ENCODE results near the gene CYP46A1. TPM values are rescaled to one million over a fixed set of nuclear protein-coding genes. Genes with fewer than 3 reads are reported as not detected.

CYP46A1 gene
- total RNA-seq, 1 donor from 2014 or later = 3.0 TPM

DNA sequence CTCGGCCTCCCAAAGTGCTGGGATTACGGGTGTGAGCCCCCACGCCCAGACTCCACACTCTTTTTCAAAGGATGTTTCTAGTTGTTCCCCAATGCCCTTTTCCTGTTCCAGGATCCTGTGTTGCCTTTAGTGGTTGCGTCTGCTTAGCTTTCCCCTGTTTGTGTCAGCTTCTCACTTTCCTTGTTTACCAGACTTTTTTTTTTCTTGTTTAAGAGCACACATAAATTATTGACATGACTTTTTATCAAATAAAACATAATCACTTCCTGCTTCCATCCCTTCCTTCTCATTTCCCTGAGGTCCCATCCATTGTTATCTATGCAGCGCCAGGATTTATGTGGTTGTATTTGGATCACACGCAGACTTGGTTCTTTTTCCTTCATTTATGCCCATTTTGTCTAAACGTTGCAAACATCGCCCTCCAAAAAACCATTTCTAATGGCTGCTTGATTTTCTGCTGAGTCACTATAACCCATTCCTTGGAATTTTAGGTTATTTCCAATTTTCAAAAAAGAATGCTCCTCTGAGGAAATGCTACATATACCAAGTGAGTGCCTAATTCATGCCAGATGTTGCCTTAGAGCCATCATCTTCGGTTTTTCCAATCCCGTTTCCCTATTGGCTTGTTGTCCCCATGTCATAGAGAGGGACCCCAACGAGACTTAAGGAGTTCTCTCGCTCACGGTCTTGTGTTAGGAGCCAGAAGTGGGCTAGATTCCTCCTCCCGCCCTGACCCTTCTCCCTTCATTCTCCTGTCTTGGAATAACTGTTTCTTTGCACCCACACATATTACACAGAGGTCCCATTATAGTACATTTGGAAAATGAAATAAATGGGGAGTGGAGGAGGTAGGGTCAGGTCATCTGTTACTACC is 13.5 kb upstream of the CYP46A1 start:
- intact Hi-C loops (cut with micrococcal nuclease) = no loop called here
- no peak for DNase-seq
- ATAC-seq = no peak

DNA sequence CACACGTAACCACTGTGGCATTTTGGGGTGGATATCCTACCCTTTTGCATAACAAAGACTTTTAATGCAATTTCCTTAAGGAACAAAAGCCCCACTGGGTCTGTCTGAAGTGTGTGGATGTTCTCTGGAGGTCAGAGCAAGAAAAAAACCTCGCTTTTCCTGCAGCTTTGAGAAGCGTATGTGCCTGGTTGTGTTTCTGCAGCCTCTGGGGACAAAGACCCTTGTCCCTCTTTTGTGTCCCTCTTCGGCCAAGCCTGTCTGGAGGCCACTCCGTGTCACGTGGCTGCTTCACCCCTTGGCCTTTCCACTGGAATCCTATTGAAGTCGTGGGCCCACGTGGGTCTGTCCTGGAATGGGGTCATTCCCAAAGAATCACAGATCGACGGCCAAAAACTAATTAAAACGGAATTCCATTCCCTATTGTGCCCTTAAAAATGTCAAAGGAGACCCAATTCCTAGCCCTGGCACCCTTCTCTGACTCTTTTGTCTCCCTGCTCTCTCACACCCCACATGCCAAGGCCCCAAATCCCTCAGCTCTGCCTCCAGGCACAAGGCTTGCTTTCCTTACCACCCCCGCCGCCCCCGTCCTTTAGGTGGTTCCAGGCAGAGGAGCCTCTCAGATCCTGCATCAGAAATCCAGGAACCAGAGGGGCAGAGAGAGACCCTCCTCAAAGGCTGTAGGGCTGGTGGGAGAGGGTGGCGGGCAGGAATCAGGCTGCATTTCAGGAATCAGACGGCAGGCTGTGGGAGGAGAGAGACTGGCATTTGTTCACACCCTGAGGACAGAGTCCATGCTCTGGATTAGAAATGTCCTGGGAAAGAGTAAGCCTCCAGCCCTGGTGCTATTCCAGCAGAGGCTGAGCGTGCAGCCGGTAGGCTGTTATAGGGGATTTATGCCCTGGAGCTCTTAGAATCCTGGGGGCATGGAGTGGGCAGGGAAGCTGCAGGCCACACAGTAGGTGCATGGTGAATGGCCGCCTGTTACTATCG is 12.6 kb upstream of the CYP46A1 start:
- ATAC-seq (no peak), DNase-seq (no peak)
- intact Hi-C loops (cut with micrococcal nuclease) = no loop called here

DNA sequence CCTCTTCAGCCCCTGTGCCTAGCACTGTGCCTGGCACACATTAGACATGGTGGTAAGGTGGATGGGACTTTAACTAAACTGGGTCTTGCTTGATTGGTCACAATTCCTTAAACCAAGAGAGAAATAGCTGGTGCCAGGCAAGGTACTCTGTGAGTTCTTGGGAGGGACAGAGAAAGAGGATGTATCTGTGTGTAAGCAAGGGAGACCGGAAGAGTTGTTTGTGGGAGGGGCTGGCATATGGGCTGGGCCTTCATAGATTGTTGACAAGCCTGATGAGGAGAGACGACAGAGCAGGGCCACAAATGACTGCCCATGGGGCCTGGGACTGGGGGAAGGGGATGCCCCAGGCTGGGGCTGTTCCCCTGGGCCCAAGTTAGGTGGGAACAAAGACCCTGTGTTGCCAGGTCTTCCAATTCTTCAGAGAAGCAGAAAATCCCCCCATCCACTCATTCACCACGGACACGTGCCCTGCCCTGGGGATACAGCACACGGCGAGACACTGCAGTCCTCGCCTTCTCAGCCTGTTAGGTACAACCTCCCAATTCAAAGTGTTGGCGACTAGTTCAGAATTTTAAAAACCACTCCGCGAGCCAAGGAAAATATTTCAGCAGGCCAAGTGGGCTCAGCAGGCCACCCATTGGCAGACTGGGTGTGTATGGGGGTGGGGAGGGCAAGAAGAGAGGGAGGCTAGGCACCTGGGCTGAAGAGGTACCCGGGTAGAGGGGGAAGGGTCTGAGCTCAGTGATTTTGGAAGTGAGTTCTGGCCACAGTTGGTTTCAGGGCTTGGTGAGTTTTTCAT is 11.4 kb upstream of the CYP46A1 start:
- intact Hi-C loops (cut with micrococcal nuclease) = no loop called here
- DNase-seq (no peak), ATAC-seq (no peak)

DNA sequence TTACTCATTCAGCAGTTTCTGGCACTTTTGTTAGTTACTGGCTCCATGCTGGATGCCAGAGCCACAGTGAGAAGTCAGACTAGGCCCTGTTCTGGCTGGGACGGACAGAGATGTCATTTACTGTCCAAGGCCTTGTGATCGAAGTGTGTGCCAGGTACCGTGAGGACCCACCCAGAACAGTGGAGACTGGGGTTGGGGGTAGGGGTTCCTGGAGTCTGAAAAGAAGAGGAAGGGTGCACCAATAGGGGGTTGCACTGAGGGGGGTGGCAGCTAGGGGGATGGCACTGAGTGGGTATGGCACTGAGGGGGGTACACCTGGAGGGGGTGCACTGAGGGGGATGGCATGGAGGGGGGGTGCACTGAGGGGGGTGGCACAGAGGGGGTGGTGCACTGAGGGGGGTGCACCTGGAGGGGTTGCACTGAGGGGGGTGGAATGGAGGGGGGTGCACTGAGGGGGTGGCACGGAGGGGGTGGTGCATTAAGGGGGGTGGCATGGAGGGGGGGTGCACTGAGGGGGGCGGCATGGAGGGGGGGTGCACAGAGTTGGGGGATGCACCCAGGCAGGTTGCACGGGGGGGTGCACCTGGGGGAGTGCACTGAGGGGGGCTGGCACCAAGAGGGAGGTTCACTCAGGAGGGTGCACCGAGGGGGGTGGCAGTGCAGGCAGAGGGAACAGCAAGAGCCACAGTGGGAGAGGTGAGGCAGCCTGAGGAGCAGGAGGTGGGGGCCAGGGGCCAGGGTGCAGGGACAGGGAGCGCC is 10.6 kb upstream of the CYP46A1 start:
- ATAC-seq = no peak
- no peak for DNase-seq
- intact Hi-C loops (cut with micrococcal nuclease) = no loop called here

DNA sequence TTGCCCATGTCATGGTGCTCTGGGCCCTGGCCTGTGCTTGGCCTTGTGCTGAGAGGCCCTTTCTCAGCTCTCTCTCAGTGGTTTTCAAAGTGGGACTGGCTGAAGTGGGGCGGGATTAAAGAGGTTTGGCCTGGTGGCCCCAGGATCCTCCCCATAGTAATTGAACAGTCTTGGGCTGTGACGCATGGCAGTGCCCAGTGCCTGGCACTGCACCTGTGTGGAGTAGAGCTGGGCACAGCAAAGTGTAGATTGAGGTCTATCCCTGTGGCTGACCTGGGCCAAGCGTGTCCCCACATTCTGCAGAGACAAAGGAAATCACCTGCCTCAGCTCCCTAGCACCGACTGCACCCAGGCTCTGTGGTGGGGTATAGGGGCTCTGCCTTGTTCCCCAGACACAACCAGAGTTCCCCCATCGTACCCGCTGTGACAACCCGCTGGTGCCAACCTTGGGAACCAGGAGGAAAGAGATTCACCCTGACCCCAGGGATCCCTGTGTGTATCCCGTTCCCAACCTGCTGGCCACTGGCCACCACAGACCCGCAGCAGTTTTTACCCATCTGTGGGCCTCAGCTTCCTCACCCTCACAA is 9.9 kb upstream of the CYP46A1 start:
- no peak for DNase-seq
- ATAC-seq = no peak
- intact Hi-C loops (cut with micrococcal nuclease) = no loop called here

DNA sequence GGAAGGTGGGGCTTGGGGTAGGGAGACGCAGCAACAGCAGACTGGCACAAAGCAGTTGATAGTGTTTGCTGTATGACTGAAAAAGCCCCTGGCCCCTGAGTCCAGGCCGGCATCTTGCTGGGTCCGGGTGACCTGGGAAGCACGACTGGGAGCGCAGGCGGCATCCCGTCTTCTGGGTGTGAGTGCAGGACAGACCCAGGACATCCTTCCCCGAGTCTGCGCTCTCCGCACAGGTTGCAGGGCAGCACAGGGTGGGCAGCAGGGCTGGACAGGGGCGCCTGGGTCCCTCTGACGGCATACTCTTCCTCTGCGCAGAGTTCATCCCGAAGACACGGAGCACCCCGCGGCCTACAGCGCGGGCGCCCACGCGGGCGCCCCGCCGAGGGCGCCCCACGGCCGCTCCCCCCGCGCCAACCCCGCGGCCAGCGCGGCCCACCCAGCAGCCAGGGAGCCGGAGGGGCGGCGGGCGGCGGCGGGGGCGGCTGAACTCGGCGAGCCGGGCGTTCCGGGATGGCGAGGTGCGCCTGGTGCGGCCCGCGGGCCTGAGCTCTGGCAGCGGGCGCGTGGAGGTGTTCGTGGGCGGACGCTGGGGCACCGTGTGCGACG is 9.2 kb upstream of the CYP46A1 start:
- intact Hi-C loops (cut with micrococcal nuclease) = no loop called here
- ATAC-seq (no peak), DNase-seq (no peak)

DNA sequence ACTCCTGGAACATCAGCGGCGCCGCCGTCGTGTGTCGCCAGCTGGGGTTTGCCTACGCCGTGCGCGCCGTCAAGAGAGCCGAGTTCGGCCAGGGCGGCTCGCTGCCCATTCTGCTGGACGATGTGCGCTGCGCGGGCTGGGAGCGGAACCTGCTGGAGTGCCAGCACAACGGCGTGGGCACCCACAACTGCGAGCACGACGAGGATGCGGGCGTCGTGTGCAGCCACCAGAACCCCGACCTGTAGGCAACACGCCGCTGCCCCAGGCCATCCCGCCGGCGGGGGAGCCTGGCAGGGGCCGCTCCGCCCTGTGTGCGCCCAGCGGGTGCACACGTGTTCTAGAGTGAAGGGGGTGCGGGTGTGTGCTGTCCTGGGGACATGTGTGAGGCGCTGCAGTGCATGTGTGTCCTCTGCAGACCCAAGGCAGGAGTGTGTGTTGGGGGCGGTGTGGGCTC is 8.7 kb upstream of the CYP46A1 start:
- intact Hi-C loops (cut with micrococcal nuclease) = no loop called here
- DNase-seq (no peak), ATAC-seq (no peak)

DNA sequence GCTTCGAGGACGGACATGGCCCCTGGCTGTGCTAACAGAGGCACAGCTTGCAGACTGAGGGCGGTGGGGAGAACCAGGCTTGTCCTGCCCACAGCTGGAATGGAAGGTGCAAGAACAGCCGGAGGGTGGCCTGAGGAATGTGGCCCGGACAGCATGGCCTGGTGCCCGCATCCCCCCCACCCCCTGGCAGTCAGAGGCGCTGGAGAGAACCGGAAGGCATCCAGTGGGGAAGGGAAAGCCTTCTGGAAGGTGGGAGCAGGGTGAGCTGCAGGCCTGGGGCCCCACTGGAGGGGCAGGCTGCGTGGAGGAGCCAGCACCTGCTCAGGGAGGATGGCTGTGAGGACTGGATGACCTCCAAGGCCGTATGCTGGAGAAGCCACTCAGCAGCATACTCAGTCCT is 8.1 kb upstream of the CYP46A1 start:
- no peak for ATAC-seq
- DNase-seq = no peak
- intact Hi-C loops (cut with micrococcal nuclease) = no loop called here

DNA sequence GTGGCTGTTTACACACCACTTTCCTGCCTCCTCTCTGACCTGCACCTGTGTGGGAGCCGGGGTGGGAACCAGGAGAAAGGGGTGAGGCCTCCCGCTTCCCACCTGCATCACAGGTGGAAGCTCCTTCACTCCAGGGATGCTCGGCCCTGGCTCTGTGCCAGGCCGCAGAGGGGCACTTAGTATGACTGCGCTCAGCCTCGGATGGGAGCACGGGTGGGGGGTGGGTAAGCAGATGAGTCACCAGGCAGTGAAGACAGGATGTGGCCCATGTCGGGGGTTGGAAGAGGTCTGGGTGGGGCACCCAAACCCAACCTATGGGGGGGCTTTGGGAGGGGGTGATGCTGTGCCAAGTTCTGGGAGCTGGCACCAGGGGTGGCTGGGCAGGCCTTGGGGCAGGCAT is 7.4 kb upstream of the CYP46A1 start:
- no peak for ATAC-seq
- no peak for DNase-seq
- intact Hi-C loops (cut with micrococcal nuclease) = no loop called here

DNA sequence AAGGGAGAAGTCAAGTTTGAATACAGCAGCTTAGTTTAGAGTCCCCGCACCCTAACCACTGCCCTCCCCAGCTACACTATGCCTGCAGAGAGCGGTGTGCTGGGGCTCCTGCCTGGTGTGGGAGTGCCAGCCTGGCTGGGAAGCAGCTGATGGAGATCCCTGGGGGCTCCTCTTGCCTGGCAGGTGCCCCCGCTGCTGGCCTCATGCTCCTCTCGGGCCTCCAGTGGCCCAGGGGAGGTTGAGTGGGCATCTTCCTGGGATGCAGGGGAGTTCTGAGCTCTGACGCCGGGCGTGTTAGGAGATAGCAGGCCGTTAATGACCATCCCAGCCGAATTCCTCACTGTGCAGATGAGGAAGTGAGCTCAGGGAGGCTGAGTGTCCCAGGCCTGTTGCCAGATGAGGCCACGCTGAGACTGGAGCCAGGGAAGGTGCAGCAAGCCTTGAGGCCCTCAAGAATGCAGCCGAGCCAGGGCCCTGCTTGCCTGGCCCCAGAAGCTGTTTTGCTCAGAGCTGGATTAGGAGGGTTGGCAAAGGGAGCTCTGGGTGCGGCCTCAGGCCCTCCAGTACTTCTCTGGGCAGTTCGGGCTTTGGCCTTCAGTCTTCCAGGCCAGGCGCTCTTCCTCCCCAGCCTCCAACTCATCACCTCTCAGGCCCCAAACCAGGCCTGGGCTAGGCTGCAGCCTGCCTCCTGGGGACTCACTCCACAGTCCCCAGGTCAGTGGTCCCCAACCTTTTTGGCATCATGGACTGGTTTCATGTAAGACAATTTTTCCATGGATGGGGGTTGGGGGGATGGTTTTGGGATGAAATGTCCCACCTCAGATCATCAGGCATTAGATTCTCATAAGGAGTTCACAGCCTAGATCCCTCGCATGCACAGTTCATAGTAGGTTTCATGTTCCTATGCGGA is 6.6 kb upstream of the CYP46A1 start:
- ATAC-seq (peak; percentile 36), DNase-seq (peak; percentile 46)
- intact Hi-C loops (cut with micrococcal nuclease) = no loop called here

DNA sequence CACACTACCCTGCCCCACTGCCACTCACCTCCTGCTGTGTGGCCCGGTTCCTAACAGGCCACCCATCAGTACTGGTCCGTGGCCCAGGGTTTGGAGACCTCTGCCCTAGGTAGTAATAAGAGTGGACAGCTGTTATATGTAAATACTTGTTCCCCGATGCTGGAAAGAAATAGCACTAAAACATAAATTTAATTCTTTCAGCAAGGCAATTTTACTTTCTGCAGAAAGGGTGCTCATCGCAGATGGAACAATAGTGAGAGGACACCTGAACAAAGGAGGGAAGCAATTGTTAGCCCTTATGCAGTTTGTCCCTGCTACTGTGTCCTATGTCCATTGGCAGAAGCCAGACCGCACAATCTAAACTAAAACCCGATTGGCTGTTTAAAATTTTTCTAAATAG is 5.9 kb upstream of the CYP46A1 start:
- intact Hi-C loops (cut with micrococcal nuclease) = no loop called here
- no peak for DNase-seq
- no peak for ATAC-seq

DNA sequence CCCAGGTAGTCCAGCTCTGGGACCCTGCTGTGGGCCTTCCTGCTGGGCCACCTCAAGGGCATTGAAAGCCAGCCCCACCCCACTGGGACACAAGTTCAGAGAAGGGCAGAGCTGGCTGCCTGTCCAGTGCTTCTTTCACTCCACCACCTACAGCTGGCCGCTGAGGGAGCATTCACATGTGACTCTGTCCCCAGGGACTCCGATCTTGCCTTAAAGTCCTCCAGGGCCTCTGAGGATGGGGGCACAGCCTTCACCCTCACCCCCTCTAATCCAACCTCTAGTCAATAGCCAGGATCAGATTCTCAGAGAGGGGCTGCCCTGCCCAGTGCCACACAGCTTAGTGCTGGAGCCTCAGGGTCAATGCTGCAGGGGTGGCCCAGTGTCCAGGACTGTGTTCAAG is 5.0 kb upstream of the CYP46A1 start:
- ATAC-seq = no peak
- intact Hi-C loops (cut with micrococcal nuclease) = no loop called here
- DNase-seq = no peak

DNA sequence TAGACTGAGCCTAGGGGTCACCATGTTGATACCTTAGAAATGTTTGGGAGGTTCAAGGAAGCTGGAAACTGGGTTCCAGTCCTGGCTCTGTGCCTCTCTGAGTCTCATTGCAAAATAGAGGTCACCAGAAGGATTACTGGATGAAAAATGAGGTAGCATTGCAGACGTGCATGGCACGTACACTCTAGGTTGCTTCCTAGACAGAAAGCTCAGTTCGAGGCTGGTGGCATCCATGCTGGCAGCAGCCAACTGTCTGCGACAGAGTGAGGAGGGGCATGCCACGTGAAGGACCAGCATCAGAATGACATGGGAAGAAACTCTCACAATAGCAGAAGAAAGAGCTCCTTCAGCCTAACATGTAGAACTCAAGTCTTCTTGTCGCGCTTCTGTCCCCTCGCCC is 4.6 kb upstream of the CYP46A1 start:
- DNase-seq (no peak), ATAC-seq (no peak)
- intact Hi-C loops (cut with micrococcal nuclease) = no loop called here

DNA sequence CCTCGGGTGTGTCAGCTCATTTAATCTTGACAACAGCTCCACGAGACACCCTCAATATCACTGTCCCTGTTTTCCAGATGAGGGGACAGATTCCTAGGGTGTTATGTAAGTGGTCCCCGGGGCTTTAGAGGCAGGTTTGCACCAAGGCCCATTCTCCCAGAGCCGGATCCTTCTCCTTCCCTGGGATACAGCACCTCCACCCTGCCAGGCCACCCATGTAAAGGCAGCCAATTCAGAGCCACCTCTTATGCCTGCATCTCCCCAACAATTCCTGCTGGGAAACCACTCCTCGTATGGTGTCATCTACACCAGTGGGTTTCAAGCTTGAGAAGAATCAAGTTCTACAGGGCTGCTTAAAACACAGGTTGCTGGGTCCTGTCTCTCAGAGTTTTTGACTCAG is 4.1 kb upstream of the CYP46A1 start:
- intact Hi-C loops (cut with micrococcal nuclease) = loop anchor here (5.0 kb wide), 1 partner anchor 202 kb away; no protein-coding TSS in a partner anchor
- DNase-seq (no peak), ATAC-seq (no peak)

DNA sequence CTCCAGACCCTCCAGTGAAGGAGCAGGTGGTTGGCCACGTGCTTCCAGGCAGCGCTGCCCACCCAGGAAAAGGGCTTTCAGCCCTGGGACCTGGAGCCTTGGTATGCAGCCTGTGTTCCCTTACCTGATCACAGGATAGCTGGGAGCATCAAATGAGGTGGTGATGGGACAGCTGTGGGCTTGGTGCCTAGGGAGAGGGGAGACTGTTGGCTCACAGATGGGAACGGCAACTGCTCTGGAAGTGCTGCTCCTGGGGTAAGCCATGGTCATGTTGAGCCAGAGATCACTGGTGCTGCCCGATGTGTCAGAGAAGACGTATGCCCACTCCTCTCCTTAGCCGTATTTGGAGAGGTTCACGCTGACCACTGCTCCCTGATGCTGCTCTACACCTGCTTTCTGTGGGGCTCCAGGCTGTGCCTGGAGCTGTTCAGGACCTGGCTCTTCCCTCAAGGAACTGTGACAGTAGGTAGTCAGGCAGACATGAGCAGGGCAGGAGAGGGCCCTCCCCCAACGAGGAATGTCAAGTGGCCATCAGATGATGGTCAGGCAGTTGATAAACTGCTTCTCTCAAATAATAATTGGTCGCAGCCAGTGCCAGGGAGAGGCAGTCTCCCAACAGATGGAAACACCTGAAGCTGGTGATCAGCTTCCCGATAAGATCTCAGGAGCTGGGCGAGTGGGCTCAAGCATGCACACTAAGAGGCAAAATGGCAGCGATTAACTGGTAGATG is 2.8 kb upstream of the CYP46A1 start:
- intact Hi-C loops (cut with micrococcal nuclease) = loop anchor here (5.0 kb wide), 1 partner anchor 201 kb away; no protein-coding TSS in a partner anchor
- no peak for ATAC-seq
- DNase-seq = no peak

DNA sequence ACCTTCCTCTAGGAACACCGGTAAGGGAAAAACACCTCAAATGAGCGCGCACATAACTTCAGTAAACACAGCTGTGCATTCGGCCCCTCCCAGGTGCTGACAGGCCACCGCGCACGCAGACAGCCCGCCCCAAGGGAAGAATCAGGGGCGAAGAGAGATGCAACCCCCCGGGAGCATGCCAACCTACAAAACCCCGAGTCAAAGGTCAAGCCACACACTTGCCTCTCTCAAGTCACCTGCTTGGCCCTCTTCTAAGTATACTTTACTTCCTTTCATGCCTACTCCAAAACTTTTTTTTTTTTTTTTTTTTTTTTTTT is 2.3 kb upstream of the CYP46A1 start:
- intact Hi-C loops (cut with micrococcal nuclease) = loop anchor here (5.0 kb wide), 1 partner anchor 201 kb away; no protein-coding TSS in a partner anchor
- DNase-seq (no peak), ATAC-seq (no peak)

Measured in left ventricle myocardium superior (tissue), 1 donor.